GM13977 (cell line): ENCODE data around the gene AFDN.

Experiments
- DNase-seq: peaks from one replicate; pipeline ENCODE4 v3.0.0; 2012; ENCODE audit warnings: low spot score
- in situ Hi-C: fragments of 300-500 bp; cut with MboI; formaldehyde crosslinking; loops from one replicate; pipeline ENCODE4 v1.12.0; 2022; ENCODE audit warnings: low sequenced_read_pairs, low pct_unique_long_range_greater_than_20kb, mixed read lengths, inconsistent platforms; ENCODE audit not compliant: unreplicated experiment
- TF ChIP-seq, protein P1 (sequence below): IDR thresholded peaks from 2 replicates; pipeline ENCODE4 v1.5.1; 2012; ENCODE audit warnings: mild to moderate bottlenecking, control low read depth; ENCODE audit not compliant: insufficient read depth; ENCODE audit errors: extremely low read depth, missing control alignments

Gene AFDN

DNA sequence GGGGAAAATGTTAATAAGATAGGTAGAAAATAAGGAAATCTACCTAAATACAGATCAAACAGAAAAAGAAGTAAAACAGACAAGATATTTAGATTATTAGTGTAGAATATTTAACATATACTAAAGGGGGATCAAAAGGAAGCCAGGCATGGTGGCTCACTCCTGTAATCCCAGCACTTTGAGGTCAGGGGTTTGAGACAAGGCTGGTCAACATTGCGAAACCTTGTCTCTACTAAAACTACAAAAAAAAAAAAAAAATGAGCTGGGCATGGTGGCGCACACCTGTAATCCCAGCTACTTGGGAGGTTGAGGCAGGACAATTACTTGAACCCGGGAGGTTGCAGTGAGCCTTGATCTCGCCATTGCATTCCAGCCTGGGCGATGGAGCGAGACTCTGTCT, 55.5 kb downstream of the AFDN start:
- DNase-seq, result no peak
- TF ChIP-seq, protein P1, sequence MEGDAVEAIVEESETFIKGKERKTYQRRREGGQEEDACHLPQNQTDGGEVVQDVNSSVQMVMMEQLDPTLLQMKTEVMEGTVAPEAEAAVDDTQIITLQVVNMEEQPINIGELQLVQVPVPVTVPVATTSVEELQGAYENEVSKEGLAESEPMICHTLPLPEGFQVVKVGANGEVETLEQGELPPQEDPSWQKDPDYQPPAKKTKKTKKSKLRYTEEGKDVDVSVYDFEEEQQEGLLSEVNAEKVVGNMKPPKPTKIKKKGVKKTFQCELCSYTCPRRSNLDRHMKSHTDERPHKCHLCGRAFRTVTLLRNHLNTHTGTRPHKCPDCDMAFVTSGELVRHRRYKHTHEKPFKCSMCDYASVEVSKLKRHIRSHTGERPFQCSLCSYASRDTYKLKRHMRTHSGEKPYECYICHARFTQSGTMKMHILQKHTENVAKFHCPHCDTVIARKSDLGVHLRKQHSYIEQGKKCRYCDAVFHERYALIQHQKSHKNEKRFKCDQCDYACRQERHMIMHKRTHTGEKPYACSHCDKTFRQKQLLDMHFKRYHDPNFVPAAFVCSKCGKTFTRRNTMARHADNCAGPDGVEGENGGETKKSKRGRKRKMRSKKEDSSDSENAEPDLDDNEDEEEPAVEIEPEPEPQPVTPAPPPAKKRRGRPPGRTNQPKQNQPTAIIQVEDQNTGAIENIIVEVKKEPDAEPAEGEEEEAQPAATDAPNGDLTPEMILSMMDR, result no peak
- in situ Hi-C loops, result no loop called here

DNA sequence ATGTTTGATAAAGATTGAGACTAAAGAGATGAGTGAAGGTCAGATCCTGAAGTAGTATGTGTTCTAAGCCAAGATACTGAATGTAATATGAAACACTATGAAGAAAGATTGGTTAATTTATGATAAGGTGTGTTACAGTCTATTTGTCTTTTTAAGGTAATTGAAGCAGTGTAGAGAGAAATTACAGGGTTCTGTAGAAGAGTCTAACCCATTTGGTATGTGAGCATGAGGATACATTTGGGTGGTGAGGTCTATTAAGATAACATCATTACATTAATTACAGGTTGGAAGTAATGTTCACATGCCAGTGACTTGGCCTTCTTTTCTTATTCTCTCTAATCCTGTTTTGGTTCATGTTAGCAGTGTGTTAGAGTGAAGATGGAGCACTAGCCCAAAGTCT, 61.4 kb downstream of the AFDN start:
- in situ Hi-C loops, result no loop called here
- TF ChIP-seq, protein P1, result no peak
- DNase-seq, result no peak

DNA sequence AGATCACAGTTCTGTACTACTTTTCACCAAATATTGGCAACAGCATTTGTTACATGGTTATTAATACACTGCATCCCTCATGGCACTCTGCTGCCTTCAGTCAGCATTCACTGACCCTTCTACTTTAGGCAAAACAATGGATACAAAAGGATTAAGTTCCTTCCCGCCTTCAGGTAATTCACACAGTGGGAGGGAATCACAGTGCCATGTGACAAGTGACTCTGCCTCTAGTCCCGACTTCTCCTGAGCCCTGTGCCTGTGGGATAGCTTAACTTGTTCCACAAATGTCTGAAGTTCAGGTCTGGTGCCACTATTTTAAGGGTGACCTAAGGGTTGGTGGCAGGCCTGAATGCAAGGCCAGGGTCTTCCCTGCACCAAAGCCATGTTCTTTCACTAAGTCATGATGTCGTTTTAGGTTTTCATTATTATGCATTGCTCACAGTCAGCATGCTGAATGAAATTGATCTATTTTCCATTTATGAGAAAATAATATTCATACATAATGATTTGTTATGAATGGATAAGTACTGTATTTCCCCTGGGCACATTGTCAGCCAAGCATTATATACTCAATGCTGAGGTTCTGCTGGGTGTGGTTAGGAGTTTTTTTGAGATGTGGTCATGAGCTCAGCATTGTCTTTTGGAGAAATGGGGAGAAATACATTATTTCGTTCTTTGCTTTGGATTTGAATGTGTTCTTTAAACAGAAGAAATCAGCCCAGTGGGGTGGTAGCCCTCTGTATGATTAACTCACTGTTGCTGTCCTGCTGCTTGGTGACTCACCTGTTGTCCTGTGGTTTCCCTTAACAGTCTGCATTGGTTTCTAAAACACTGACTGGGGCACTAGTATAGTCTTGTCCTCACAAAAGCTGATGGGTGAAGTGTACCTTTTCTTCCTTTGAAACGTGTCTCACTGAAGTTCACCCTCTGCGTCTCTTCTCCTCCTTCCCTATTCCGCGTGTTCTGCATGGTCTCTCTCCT, 66.4 kb downstream of the AFDN start:
- in situ Hi-C loops, result no loop called here
- DNase-seq, result no peak
- TF ChIP-seq, protein P1, result no peak

DNA sequence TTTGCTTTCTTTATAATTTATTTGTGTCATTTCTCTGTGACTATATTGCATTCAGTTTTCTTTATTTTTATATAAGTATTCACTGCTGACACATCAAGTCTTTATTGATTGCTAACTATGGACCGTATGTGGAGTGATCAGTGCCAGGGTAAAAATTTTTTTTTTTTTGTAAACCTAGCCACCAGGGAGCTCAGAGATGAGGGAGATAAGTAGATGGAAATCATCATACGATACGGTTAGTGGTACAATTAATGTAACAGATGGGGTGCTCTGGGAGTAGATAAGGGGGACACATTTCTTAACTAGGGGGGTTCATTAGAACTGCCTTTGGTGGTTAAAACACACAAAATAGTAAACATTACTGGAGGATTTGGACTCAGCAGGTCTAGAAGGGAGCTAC, 68.3 kb downstream of the AFDN start:
- no peak for DNase-seq
- TF ChIP-seq, protein P1, result no peak
- in situ Hi-C loops, result no loop called here

DNA sequence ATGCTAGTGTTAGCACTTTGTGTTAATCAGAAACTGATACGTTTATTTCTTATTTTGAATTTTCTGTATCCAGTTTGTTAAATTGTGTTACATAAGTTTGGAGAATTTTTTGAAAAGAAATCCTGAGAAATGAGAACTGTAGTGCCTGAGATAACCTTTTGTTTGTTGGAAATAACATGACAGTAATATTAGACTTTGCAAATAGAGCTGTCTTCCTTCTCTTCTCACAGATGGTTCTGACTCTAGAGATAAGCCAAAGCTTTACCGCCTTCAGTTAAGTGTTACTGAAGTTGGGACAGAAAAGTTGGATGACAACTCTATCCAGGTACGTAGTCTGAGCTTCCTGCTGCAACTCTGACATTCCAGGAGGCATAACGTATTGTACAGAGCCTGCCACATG, 69.9 kb downstream of the AFDN start:
- in situ Hi-C loops, result no loop called here
- DNase-seq, result no peak
- TF ChIP-seq, protein P1, result no peak

DNA sequence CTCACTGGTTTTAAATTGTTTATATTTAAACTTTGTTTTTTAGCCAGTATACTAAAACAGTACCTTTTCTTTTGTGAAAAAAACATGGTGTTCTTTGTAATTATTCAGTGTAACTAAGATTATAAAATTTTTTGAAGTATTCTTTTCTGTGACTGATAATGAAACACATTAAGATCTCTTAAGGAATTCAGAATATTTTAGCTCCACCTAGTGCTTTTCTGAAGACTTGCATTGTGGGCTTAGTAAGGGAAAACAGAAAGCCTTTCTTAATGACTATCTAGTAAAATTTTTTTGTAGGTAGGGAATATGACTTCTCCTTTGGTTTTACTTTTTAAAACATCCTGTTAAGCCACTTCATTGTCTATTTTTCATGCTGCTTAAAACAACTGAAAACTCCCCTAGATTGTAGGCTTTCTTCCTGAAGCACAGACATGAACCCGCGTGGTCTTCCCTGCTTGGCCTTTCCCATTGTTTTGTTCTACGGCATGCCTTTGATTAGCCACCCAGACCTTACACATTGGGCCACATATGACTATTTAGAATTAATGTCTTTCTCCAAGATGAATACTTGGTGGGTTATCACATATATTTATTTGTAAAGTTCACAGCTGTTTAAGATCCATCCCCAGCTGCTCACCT, 72.1 kb downstream of the AFDN start:
- DNase-seq, result peak; percentile 30
- in situ Hi-C loops, result no loop called here
- TF ChIP-seq, protein P1, result peak; percentile 66
